Stimulated activated CD4-positive, alpha-beta T cell treated with anti-CD3 and anti-CD28 coated beads, Interleukin-1b, Interleukin-23, amount 100 ng/mL, for 1 hour (primary cell): Measurements from ENCODE around the gene NPIPB2.
"Not testable (repeated sequence)": the region's sequence is repeated elsewhere in the genome, so short reads cannot be mapped to it uniquely, and the experiment has no call there.

Experiments
- DNase-seq, 2 donors: peaks; one replicate each; pipeline ENCODE4 v3.0.0-alpha.2; 2020; ENCODE audit warnings: low read depth in 2 of 2

NPIPB2 gene

DNA sequence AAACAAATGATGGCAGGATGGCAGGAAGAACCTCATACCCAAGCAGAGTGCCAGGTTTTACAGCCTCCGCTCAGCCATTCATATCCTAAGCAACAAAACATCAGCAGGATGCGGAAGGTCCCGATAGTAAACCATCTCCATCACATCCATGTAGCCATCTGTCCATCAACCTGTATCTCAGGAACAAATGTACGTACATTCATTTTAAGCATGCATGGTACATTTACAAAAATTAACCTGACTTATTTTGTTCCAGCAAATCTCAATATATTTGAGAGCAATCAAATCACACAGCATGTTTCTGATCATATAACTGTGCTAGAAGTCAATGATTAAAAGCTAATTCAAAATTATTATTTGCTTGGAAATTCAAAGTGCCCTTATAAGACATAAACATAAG lies at the start of gene NPIPB2:
Gene NPIPB2, minus strand, starts transcription at position 101 of the 400 bp plus-strand sequence. Its CDS starts 0 bp downstream, at position 101.
- not testable (repeated sequence) for DNase-seq

DNA sequence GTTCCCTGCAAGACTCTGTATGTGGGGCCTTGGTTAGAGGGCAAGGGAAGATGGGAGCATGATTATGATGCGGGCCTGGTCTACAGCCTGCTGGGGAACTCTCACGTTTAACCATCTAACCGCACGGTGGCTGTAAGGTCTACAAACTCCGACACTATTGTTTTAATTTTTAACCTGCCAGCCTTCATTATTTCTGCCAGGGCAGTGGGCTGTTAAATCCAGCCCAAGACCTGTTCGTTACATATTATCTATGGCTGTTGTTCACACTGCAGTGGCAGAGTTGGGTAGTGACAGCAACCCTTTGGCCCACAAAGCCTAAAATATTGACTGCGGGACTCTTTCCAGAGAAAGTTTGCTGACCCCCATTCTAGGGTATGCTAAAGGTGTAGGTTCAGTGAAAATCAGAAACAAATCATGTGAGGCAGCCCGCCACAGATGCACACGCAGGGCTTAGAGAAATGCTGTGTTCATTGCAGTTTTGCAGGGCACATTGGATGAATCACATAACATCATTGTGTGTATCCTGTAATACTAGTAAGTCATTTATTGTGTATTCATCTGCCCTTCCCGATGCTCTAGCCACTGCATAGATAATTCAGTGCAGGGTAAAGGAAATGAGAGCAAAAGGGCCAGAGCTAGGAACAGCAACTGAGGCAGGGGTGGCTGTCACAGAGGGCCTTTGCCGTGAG lies 49.0 kb upstream of the NPIPB2 start:
- no peak for DNase-seq

DNA sequence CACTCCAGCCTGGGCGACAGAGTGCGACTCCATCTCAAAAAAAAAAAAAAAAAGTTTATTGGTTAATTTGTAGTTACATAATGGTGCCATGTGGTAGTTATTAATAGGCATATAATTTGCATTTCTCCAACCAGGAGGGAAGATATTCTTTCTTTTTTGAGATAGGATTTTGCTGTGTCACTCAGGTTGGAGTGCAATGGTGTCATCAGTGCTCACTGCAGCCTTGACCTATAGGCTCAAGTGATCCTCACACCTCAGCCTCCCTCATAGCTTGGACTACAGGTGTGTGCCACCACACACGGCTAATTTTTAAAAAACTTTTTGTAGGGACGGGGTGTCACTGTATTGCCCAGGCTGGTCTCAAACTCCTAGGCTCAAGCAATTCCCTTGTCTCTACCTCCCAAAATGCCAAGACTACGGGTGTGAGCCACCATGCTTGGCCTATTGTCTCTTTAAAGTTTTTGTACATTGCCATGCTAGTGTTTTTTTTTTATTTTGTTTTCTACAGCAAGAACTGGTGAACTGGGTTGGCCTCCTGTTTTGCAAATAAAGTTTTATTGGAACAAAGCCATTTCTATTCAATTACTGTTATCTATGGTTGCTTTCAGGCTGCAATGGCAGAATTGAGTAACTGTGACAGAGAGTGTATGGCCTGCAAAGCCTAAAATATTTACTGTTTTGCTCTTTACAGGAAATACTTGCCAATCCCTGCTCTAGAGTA lies 46.6 kb upstream of the NPIPB2 start:
- DNase-seq: no peak

DNA sequence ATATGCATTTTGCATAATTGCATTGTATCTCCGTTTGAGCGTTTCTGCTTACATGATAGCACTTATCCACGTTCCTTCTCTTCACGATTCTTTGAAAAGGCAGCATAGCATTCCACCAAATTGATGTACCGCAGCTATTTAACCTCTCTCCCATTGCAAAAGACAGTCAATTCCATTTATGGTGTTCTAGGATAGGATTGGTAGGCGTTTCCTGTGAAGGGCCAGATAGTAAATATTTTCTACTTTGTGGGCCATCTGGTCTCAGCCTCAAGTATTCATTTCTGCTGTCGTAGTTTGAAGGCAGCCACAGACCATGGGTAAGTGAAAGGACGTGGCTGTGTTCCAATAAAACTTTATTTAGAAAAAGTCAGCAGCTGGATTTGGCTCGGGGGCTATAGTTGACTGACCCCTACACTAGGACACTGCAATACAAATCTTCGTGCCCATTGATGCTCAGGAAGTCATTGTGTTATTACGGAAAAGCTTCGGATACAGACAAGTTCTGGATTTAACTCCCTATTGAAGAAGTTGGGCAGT lies 44.7 kb upstream of the NPIPB2 start:
- DNase-seq: no peak

DNA sequence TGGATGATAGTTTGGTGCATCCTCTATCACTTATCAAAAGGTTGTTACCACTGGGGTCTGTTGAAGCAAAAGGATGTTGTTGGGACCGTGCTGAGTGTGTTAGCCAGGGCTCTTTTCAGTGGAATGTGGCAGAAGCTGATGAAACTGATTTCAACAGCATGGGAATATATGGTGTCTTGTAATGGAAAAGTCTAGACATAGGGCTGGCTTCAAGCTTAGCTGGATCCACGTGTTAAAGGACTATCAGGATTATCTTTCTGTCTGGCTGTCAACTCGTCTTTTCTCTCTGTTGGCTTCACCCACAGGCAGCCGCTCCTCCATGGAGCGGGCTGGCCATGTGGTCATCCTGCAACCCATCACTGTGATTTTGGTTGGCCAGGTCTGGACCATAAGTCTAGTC lies 43.4 kb upstream of the NPIPB2 start:
- DNase-seq: no peak

DNA sequence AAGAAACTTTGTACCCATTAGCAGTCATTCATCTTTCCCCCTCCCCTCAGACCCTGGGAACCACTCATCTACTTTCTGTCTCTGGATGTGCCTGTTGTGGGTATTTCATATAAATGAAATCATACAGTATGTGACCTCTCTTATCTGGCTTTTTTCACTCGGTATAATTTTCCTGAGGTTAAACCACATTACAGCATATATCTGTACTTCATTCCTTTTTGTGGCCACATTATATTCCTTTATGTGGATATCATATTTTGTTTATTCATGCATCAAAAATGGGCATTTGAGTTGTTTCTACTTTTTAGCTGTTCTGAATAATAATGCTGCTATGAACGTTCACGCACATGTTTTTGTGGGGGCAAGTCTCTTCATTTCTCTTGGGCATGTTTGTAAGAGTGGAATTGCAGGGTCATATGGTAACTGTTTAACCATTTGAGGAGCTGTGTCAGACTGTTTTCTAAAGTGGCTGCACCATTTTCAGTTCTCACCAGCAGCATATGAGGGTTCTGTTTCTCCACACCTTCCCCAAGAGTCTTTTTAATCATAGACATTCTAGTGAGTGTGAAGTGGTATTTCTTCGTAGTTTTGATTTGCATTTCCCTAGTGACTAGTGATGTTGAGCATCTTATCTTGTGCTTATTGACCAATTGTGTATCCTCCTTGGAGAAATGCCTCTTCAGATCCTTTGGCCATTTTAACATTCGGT lies 38.4 kb upstream of the NPIPB2 start:
- DNase-seq: no peak

DNA sequence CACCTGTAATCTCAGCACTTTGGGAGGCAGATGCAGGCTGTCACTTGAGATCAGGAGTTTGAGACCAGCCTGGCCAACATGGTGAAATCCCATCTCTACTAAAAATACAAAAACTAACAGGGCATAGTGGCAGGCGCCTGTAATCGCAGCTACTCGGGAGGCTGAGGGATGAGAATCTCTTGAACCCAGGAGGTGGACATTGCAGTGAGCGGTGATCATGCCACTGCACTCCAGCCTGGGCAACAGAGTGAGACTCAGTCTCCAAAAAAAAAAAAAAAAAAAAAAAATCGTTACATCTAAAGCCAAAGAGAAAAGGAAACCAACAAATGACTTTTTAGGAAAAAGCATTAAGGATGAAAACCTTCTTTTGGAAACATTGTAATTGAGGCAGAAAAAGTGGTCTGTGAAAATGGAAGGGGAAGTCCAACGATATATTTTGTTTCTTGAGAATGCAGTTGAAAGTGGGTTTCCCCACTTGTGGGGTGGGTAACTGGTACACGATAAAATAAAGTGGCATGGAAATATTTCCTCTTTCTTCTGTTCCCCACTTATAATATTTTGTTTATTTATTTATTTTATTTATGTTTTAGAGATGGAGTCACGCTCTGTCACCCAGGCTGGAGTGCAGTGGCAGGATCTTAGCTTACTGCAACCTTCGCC lies 37.3 kb upstream of the NPIPB2 start:
- DNase-seq: no peak

DNA sequence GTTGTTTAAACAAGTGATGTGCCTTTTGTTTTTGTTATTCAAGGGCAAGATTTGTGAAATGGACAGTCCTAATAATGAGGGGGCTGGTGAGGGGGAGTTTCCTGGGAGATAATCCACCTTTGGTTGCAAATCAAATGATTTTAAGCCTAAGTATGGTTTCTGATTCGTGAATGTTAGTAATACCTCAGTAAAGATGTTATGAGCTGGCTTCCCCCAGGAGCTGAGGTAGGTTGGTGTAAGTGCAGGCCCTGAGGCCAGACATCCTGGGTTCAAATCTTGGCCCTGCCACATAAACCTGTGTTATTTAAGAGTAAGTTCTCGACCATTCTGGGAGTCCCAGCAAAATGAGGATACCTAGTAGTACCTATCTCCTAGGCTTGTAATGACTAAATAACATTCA lies 36.2 kb upstream of the NPIPB2 start:
- no peak for DNase-seq

DNA sequence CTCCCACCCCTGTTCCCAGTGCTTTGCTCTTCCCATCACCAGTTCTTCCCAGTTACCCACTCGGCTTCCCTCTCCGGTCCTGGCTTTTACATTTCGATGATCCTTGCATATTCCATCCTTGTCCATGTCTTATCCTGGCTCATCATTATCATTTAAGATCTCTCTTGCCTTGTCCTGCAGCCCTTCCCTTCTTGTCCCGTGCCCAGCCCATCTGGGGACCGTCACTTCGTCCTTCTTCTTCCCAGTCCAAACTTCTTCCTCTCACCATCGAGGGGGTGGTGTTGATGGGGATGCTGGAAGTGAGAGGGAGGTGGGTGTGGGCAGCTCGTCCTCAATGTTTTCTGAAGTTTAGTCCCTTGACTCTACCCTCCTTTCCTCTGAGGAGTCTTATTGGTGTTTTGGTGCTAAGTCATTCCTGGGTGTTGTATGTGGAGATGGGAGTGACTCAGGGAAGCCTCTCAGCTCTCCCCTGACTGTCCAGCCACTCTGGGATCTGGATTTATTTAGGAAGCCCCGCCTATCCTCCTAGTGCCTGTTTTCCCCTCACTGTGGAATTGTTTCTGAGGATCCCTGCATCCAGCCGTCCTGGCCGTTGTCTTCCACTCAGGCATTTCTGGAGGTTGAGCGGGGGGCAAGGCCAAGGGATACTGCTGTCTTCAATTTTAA lies 35.7 kb upstream of the NPIPB2 start:
- no peak for DNase-seq

DNA sequence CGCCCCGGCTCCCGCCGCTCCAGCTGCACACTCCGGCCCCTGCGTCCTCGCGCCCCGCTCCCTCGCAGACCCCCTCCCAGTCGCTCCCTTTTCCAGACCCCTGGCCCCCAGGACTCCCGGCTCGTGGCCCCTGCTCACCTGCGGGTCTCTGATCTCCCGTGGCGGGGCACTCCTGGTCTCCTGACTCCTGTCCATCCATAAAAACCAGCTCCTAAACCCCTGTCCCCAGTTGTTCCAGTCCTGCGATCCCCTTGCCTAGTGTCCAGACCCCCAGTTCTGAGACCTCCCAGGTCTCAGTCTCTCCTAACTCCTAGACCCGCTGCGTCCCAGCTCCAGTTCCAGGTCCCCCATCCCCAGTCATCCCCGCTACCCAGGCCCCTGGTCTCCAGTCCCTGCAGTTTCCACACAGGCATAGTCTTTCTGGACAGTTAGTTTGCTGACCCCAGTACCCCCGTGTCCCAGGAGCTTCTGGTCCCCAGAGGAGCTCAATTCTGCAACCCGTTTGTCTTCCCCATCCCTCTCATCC lies 35.1 kb upstream of the NPIPB2 start:
- no peak for DNase-seq

DNA sequence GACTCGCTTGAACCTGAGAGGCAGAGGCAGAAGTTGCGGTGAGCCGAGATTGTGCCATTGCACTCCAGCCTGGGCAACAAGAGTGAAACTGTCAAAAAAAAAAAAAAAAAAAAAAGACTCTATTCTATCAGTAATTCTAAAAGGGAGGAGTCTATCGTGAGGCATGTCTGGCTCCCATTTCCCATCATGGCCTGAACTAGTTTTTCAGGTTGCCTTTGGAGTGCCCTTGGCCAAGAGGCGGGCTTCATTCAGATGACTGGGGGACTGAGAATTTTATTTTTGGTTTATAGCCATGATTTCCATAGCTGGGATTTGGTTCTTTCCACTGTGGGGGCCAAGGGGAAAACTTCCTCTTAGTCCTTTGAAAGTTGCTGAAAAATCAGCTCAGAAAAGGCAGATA lies 31.2 kb upstream of the NPIPB2 start:
- no peak for DNase-seq

DNA sequence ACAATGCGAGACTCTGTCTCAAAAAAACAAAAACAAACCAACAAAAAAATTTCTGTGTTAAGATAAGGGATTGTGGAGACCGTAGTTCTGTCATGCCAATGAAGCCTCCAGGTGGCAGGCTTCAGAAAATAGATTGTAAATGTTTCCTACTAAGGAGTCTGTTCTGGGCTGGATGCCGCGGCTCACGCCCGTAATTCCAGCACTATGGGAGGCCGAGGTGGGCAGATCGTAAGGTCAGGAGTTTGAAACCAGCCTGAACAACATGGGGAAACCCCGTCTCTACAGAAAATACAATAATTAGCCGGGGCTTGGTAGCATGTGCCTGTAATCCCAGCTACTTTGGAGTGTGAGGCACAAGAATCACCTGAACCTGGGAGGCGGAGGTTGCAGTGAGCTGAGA lies 30.3 kb upstream of the NPIPB2 start:
- no peak for DNase-seq

DNA sequence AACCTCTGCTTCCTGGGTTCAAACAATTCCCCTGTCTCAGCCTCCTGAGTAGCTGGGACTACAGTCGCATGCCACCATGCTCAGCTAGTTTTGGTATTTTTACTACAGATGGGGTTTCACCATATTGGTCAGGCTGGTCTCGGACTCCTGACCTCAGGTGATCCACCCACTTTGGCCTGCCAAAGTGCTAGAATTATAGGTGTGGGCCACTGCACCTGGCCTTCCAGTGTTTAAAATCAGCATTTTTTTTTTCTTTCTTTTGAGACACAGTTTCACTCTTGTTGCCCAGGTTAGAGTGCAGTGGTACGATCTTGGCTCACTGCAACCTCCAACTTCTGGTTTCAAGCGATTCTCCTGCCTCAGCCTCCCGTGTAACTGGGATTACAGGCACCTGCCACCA lies 28.4 kb upstream of the NPIPB2 start:
- not testable (repeated sequence) for DNase-seq

DNA sequence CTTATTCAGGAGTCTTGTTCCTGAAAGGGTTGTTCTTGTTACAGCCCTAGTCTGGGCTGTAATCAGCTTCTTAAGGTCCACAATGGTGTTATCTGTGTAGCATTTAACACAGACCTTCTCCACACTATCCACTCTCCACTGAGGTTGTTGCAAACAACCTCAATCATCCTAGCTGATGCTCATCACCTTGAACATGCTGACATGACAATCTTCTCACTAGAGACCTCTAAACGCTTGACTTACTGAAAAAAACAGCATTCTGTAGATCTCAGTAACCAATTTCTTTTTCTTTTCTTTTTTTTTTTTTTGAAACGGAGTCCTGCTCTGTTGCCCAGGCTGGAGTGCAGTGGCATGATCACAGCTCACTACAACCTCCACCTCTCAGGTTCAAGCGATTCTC lies 26.7 kb upstream of the NPIPB2 start:
- DNase-seq: no peak

DNA sequence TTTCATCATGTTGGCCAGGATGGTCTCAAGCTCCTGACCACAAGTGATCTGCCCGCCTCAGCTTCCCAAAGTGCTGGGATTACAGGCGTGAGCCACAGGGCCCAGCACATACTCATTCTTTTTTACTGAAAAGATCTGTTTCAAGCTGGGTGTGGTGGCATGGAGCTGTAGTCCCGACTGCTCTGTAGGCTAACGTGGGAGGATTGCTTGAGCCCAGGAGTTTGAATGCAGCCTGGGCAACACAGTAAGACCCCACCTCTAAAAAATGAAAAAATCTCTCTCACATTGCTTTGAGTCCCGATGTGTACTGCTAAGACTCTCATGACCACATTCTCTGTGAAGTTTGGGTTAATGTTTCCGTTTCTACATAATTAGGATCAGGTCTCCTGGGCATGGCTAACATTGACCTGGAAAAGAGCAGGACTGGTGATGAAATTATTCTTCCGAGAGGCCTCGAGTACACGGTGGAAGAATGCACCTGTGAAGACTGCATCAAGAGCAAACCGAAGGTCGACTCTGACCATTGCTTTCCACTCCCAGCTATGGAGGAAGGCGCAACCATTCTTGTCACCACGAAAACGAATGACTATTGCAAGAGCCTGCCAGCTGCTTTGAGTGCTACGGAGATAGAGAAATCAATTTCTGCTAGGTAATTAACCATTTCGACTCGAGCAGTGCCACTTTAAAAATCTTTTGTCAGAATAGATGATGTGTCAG lies 25.5 kb upstream of the NPIPB2 start:
- DNase-seq: no peak

DNA sequence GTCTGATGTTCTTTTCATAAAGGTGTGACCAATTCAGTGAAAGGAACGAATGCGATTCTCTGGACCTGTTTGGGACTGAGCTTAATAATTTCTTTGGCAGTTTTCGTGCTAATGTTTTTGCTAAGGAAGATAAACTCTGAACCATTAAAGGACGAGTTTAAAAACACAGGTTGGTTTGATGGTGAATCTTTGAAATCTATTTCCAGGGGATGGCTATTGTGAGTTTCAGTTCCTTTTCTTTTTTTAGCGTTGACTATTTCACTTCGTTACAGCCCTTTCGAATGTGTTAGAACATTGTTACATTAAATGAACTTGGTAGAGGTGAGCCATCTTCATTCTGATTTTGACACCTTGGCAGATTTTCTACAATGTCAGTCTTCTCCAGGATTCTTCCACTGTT lies 24.3 kb upstream of the NPIPB2 start:
- DNase-seq: no peak

DNA sequence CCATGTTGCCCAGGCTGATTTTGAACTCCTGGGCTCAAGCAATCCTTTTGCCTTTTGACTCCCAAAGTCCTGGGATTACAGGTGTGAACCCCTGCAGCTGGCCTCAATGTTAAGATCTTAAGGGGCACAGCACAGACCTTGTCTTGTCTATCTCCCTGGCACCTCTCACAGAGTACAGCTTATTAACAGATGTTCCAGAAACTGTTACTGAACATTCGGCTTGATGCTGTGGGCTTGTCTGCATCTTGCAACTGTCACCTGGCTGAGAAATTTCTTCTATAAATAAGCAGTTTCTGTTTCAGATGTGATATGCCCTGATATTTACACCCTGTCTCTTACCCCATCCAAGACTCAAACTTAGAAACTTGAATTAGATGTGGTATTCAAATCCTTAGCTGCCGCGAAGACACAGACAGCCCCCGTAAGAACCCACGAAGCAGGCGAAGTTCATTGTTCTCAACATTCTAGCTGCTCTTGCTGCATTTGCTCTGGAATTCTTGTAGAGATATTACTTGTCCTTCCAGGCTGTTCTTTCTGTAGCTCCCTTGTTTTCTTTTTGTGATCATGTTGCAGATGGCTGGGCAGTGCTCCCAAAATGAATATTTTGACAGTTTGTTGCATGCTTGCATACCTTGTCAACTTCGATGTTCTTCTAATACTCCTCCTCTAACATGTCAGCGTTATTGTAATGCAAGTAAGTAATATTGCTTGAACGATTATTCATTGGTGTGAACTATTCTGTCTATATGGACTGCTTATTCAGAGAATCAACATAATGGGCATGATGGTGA lies 23.1 kb upstream of the NPIPB2 start, which contains the start of gene TNFRSF17:
Gene TNFRSF17, plus strand, starts transcription at position 450 of the 791 bp plus-strand sequence. Its CDS starts 115 bp downstream, at position 565.
- DNase-seq: no peak

DNA sequence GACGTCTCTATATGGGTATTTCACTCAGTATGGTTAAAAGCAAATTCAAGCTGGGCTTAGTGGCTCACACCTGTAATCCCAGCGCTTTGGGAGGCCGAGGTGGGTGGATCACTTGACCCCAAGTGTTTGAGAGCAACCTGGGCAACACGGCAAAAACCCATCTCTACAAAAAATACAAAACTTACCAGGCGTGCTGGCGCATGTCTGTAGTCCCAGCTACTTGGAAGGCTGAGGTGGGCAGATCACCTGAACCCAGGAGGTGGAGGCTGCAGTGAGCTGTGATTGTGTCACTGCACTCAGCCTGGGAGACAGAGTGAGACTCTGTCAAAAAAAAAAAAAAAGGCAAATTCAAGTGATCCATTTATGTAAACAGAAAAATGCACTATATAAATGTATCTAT lies 21.9 kb upstream of the NPIPB2 start:
- DNase-seq: no peak

DNA sequence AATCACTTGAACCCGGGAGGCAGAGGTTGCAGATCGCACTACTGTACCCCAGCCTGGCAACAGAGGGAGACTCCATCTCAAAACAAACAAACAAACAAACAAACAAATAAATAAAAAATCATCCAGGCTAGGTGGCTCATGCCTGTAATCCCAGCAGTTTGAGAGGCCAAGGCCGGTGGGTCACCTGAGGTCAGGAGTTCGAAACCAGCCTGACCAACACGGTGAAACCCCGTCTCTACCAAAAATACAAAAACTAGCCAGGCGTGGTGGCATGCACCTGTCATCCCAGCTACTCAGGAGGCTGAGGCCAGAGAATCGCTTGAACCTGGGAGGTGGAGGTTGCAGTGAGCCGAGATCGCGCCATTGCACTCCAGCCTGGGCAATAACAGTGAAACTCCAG lies 21.1 kb upstream of the NPIPB2 start:
- DNase-seq: not testable (repeated sequence)

DNA sequence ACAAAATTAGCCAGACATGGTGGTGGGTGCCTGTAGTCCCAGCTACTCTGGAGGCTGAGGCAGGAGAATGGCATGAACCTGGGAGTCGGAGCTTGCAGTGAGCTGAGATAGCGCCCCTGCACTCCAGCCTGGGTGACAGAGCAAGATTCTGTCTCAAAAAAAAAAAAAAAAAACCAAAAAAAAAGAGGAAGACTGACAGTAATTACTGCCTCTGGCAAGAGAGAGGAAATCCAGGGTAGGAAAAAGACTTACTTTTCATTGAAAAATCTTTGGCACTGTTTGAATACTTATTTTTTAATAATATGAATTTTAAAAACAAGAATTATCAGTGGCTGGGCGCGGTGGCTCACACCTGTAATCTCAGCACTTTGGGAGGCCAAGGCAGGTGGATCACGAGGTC lies 20.6 kb upstream of the NPIPB2 start:
- DNase-seq: not testable (repeated sequence)
